NCI-H1092 (cell line): Measurements from ENCODE around the gene RHCG.

ENCODE experiments used
- DNase-seq: peaks from one replicate; lab custom pipeline; 2025; lab: John Stamatoyannopoulos, UW

The RHCG gene

GRCh38 chr15:89444241-89445225 is 51.9 kb downstream of the RHCG start:
- no peak for DNase-seq

GRCh38 chr15:89443581-89443980 is 52.8 kb downstream of the RHCG start:
- DNase-seq, result no peak

- DNase-seq, result peak; percentile 45
Measured at GRCh38 chr15:89442671-89443307, 53.6 kb downstream of the RHCG start.

DNA sequence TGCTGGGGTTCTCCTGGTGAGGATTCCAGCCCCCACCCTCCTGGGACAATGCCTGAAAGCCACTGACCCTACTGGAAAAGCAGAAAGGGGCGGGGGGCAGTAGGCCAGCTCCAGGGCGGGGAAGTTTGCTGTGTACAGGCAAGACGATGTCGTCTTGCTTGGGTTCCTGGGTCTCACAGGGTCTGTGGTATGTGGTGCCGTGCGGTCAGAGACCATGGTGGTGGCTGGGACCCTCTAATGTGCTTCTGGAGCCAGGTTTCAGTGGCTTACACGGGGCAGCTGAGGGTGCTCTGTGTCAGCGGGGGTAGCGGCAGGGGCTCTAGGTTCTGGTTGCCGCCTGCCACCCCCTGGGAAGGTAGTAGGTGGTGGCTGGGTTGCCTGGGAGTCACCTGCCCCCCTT is 54.2 kb downstream of the RHCG start:
- DNase-seq, result no peak

DNA sequence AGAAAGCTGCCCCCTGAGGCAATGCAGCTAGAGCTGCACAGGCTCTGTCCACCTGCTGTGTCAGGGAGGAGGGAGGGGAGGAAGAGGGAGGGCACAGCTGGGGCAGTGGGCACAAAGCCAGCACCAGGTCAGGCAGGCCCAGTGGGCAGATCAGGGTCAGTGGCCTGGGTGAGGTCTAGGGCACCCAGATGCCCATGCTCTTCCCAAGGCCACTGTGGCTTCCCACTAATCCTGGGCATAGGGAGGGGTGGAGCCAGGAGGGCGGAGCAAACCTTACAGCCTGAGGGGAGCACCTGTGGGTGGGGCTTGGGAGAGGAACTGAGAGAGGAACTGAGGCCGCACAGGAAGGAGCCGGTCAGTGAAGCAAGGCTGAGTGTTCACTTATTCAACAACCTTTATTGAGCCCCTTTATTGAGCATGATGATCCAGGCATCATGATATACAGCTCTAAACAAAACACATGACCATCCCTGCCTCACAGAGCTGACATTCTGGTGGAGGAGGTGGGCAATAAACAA is 55.0 kb downstream of the RHCG start:
- no peak for DNase-seq

DNA sequence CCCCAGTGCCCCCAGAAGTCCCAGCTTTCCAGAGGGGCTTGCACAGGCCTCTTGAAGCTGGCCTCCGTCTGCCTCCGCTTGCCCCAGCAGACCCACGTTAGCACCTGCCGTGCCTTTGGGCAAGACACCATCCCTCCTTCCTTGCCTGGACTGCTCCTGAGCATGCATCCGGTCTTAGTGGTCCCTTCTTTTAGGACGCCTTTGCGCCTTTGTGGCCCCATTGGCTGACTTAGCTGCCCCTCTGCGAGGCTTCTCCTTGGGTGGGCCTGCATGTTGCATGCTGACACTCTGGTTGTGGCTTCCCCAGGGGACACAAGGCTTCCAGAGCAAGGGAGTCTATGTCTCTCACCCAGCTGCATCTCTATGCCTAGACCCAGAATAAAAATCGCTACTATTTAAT is 56.6 kb downstream of the RHCG start:
- DNase-seq, result no peak

DNA sequence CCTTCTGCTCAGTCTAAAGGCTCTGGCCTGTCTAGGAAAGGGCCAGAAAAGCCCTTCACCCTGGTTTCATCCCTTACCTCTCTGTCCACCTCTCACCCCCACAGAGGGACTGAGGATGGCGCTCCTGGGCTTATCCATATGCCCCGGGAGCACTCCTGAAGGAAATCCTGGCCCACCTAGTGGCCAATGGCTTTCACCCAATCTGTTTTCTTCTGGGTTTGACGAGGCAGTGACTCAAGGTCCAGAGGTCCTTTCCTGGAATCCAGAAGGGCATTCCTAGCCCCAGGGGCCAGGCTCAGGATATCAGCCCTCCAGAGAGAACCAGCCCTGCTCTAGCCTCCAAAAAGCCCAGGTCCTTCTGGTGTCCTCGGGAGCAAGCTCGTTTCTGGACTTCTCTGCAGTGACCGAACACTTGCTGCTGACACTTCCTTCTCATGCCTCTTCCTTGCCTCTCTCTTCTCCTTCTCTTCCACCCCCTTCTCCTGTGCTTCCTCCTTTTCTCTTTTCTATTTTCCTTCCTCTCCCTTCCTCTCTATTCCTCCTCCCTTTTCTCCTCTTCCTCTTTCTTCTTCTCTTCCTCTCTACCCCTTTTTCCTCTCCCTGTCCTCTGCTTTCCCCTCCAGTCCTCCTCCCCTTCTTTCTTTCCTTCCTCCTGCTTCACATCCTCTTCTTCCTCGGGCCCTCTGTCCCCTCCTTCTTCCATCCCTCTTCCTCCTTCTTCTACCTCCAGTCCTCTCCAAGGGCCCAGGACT is 59.6 kb downstream of the RHCG start:
- DNase-seq, result no peak

DNA sequence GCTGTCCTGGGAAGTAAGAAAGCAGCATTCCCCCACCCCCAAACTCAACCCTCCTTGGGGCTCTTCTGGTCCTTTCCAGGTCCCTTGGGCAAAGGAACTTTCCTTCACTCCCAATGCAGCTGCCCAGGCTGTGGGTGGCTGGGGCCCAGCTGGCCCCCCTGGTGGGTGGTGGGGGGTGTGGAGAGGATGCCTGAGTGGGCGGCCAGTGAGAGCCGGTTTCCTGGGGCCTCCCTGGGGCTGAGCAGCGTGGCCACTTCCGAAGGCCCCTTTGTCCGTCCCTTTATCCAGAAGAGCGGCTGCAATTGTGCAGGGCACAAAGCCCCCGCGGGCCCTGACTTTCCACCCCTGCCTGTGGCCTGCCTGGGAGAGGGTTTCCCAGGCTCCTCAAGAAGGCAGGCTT is 61.0 kb downstream of the RHCG start:
- DNase-seq, result no peak

DNA sequence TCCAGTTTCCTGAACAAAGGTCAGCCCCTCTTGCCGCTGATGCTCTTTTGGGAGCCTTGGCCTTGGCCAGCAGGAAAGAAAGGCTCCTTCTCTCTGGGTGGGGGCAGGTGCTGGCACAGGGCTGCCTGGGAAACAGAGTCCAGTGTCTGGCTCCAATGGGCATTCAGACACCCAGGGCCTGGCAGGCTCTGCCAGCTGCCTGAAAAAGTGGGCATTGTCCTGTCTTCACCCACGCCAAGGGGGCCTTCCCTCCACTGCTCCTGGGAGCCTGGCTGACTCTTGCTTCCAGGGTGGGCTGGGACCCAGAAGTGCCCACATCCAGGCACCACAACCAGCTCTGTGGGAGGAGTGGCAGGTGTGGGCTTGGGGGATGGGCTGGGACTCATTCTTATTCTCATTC is 62.7 kb downstream of the RHCG start:
- DNase-seq, result no peak

DNA sequence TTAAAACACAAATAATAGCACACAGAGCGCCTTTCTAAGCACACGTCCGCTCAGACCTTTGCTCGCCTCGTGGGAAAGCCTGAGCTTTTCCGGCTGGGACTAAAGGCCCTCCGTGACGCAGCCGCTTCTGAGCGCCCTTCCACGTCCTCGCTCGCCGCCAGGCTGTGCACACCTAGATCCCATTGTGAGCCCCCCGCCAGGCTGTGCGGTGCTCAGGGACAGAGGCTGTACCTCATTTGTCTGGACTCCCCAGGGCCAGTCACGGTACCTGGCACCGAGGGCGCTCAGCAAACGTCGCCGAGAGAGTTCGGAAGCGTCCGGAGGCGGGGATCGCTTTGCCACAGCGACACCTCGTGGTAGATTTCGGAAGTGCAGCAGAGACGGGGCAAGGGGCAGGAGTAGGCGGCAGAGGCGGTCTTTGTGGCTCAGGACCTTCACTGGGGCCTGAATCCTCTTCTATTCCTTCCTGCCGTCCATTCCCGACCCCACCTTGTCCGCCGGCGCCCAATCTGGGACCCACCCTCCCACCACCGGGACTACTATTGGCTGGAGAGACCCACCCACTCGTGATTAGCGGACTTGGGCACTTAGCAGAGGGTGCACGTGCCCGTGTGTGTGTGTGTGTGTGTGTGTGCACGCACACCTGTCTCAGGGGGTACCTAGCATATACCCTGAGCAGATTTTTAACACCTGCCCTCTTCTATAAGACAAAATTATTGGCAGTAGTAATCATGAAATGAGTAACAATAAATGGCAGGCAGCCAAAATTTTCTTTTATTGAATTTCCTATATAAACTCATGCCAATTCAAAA is 65.6 kb downstream of the RHCG start:
- DNase-seq, result peak; percentile 65

DNA sequence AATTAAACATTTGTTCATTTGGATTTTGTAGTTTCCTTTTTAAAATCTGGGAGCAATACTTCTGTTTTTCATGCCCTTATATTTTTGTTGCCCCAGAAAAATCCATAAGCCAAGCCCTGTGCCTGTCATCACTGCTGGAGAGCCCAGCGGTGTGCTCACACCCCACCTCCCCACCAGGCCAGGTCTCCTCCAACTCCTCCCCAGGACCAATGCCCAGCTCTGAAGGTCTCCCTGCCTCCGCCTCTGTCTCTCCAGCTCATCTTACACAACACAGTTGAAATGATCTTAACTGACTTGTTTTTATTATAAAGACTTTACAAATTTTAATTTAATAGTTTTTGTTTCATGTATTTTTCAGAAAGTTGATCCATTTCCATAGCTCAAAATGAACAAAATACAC is 66.4 kb downstream of the RHCG start:
- DNase-seq, result no peak

GRCh38 chr15:89429023-89429422 is 67.4 kb downstream of the RHCG start:
- no peak for DNase-seq

- DNase-seq, result no peak
Measured at GRCh38 chr15:89428246-89428645, 68.1 kb downstream of the RHCG start.

GRCh38 chr15:89426500-89426899 is 69.9 kb downstream of the RHCG start:
- DNase-seq, result no peak

DNA sequence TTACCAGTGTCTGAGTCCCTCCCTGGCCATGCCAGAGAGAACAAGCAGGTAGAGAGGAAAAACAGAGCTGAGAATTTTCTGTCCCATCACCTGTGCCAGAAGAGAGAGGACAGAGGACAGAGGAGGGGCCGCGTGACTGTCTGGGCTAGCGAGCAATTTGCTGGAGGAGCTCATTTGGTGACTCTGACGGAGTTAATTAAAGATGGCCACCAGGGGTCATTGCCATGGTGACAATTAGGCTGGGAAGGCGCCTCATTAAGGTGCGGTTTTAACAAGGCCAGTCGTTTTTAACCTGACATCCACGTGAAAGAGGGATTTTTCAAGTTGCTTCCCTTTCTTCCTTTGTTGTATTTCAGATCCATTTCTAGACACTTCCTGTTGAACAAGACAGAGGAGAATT is 72.4 kb downstream of the RHCG start:
- no peak for DNase-seq
